HG03565 (cell line): ENCODE data around the gene SMNDC1.
"Not testable (repeated sequence)": the region's sequence is repeated elsewhere in the genome, so short reads cannot be mapped to it uniquely, and the experiment has no call there.

Experiments used
- ATAC-seq: cut with Tn5 transposase; IDR thresholded peaks from one replicate; pipeline ENCODE4 v1.9.1; 2021; ENCODE audit warnings: mild to moderate bottlenecking, moderate library complexity; ENCODE audit not compliant: unreplicated experiment

Gene SMNDC1

DNA sequence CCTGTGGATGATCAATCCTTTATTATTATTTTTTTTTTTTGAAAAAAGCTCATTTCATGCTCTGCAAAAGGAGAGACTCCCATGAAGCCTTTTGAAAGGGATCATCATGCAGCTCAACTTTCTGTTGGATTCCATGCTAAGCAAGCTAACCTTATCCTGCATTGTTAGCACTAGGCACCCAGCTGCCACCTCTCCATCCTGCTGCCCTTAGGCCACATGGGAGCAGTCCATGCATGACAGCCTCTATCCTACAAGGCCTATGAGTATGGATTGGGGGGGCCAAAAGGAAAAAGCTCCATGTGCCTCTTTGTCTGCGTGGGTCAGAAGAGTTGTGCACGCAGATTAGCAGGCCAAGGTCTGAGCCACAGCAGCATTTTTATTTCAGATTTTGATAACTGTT lies 19.2 kb downstream of the SMNDC1 start:
- ATAC-seq = no peak

DNA sequence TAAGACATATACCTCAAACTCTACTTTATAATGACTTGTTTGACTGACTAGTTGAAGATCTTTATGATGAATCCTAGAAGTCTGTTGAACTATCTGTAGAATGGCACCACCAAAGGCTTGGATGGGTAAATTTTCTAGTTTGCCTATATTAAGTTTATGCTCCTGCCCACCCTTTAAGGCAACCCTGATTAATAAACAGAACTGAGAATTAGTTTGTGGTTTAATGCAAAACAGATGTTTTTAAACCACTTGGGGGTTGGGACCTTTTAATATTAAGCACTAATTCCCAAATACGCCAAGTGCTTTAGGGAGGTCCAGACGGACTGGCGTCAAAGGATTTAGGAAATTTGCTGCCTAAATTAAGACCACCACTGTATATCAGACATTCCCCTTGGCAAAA lies 20.5 kb downstream of the SMNDC1 start:
- ATAC-seq = no peak

DNA sequence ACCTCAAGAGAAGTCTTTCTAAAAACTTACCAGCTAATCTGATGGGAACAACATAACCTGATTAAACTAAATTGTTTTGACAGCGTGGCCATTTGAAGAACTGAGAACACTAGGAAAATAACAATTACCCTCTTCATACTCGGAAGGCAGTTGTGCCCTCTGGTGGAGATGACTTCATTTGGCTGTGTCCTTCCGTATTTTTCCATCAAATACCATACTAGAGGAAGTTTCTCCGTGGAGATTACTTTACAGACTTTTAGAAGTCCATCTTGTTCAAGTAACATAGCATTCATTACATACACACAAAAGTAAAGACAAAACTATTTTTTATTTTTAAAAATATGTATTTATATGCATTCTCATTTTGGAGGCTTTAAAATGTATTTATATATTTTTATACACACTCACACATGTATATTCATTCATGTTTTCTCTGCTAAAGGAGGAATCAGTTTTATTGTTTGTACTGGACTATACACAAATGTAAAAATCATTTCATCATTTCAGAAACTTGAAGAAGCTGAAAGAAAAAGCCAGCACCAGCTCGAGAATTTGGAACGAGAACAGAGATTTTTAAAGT lies 25.2 kb downstream of the SMNDC1 start:
- ATAC-seq = no peak

DNA sequence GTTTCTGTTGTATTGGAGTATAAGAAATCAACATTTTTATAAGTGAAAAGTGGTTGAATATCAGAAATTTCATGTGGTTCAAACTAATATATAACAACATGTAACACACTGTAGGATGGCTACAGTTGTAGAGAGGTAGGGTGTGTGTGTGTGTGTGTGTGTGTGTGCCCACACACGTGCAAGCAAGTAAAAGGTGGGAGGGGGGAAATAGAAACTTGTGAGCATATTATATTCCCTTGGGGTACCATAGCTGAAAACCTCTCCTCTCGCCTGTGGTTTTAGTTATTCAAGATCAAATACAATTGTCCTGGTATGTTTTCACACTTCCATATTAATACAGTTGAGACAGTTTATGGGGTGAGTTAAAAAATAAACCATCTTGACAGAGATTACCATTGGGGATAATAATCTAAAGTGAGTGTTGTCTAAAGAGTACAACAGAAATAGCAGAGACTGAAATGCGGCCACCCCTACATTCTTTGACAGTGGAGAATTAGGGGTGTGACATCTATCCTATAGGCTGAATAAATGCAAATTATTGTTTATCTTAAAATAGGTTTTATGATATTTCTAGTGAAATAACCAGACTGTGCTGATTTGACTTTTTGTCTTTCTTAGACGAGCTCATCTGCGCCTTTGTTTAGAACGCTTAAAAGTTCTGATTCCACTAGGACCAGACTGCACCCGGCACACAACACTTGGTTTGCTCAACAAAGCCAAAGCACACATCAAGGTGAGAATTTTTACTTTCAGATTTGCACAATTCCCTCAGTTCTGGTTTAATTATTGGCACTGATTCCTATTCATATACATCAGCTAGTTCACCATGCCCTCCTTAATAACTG lies 25.9 kb downstream of the SMNDC1 start:
- no peak for ATAC-seq

DNA sequence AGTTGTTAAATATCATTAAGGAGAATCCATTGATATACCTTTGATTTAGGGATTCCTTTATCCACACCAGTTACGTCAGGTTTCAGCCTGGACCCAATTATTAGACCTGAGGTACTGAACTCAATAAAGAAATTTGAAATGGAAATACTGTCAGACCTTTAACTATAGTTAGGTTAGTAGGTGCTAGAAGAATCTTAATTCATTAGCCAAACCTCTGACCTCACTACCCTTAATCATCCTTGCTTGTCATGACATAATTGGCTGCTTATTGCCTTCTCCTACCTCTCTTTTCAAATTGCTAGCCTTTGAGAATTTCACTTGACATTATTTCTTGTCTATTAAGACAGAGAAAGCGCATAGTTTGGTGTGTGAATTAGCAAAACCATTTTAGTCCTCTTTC lies 27.1 kb downstream of the SMNDC1 start:
- ATAC-seq = no peak

DNA sequence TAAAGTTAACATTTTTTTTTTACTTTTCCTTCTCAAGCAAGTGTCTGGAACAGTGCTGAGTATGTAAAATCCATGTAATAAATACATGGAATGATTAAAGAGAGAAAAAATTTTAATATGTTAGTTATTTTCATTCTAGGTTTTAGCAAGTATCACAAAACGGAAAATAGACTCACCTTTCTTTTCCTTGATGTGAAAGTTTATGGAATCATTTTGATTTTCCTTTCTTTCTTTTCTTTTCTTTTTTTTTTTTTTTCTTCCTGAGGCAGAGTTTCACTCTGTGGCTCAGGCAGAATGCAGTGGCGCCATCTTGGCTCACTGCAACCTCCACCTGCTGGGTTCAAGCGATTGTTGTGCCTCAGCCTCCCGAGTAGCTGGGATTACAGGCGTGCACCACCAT lies 28.1 kb downstream of the SMNDC1 start:
- ATAC-seq = no peak

DNA sequence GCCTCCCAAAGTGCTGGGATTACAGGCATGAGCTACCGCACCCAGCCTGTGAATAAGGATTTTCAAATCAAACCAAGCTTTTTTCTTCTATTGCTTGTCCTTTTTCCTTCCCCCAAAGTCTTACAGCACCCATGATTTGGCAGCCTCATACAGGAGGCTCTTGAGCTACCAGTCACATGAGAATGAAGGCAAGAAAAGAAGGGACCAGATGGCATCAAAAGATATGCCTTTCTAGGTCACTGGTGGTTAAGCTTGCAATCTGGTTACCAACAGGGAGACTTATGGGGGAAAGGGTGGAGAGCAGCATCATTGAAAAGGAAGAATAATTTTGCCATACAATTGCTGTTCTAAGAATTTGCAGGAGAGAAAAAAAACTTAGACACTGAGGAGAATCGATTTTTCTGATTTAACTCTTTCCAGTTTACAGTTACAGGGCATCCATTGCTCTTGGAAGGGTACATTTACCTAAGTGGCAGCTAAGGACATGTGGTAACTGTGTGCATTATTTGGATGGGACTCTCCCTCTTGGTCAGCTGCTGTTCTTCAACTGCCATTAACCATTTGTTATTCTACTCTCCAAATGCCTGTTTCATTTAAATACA lies 29.5 kb downstream of the SMNDC1 start:
- no peak for ATAC-seq

DNA sequence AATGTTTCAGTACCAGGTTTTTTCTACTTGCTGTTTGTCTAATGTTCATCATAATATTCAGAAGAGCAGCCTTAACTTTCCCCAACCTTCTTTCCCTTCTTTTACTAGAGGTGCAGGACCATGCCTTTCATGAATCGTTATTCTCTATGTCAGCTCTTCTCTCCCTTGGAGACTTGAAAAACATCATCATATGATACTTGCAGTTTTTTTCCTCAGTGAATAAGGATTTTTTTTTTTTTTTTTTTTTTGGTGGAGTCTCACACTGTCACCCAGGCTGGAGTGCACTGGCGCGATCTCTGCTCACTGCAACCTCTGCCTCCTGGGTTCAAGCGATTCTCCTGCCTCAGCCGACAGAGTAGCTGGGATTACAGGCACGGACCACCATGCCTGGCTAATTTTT lies 30.1 kb downstream of the SMNDC1 start:
- no peak for ATAC-seq

DNA sequence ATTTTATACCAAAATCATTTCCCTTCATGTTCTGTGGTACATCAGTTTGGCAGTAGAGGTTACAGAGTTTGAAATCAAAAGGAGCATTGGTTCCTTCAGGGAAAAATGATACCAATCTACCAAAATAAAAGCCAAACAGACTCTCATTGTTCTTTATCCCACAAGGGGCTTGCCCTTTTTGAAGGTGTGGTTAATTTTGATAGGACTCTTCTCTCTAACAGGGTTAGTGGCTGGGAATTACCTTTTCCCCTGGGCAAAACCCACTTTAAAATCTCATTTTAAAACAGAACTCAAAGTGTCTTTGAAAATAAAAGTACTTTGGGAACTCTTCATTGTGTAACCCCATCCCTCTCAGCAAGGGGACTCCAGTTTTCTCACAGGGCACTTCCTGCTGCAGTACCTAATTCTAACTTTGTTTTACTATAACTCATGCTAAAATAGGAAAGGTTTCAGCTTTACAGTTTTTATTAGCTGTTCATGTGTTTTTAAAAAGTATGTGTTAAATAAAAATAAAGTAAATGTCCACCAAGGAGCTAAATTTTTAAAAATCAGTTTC lies 30.6 kb downstream of the SMNDC1 start:
- ATAC-seq = no peak

DNA sequence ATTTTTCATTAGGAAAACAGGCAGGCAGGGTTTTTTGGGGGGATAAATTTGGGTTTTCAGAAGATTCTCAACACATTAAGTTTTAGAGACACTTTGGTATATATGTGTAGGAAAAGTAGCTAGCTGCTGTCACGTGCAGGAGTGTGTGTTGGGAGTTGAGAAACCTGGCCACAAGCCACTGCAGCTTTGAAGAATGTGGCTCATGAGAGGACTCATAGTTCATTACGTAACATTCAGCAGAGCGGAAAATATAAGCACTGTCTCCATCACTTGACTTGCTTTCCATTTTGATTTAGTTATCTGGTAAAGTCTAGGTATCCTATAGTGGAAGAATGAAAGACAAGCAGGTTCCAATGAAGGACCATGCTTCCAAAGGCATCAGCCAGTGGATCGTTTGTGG lies 31.2 kb downstream of the SMNDC1 start:
- ATAC-seq = peak; percentile 35

DNA sequence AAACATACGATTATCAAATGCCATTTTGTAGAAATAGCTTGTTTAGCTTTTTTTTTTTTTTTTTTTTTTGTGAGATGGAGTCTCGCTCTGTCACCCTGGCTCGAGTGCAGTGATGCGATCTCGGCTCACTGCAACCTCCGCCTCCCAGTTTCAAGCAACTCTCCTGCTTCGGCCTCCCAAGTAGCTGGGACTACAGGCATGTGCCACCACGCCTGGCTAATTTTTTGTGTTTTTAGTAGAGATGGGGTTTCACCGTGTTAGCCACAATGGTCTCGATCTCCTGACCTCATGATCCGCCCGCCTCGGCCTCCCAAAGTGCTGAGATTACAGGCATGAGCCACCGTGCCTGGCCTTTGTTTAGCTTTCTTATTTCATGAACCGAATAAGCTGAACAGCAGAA lies 31.7 kb downstream of the SMNDC1 start:
- ATAC-seq = not testable (repeated sequence)

DNA sequence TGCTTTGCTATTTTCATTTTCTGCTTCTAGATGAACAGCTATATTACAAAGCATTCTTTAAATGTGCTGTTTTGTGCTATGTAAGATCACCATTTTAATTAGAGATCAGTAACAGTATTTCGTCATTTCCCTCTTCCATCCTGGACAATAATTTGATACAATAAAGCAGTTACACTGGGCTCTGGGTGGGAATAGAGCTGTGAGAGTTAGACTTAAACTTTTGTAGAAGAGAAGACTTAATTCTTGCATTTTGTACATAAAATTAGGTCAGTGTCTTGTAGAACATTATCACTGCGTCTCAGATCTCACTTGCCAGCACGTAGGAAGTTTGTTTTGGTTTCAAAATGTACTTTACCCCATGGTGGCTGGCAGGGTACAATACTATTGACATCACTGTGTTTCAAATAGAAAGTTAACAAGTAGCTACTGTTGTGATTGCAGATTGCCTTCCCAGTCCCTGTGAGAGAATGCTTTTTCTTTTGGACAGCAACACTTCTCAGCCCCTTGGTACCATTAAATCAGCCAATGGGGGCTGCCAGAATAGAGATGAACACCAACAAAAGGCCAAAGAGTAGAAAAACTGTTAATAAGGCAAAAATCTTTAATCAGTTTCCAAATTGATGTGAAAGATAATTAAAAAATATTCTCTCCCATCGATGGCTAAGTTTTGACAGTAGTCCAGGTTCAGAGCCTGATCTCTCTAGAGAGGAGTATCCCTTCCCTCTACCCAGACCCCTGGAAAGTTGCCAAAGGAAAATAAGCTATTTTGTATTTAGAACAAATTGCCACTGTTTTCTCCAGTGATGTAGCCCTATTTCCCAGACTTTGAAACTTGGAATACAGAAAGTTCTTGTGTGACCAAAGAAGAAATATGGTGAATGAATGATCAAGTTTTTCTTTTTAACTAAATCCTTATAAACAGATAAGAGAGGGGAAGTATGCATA lies 35.1 kb downstream of the SMNDC1 start:
- peak; percentile 53 for ATAC-seq

DNA sequence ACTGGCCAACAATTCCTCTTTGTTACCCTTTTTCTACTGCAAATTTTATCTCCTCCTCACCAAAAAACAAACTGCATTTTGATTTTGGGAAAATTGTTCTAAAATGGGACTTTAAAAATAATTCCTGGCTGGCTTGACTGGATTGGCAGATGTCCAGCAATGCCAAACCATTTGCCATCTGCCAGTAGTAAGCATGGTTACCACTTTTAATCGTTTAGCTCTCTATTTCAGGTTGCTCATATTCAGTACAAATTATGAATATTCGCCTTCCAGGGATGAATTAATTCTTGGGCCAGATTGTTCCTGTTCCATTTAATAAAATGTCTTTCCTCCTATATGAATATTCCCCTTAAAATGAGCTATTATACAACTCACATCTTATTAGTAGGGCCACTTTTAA lies 35.7 kb downstream of the SMNDC1 start:
- no peak for ATAC-seq

DNA sequence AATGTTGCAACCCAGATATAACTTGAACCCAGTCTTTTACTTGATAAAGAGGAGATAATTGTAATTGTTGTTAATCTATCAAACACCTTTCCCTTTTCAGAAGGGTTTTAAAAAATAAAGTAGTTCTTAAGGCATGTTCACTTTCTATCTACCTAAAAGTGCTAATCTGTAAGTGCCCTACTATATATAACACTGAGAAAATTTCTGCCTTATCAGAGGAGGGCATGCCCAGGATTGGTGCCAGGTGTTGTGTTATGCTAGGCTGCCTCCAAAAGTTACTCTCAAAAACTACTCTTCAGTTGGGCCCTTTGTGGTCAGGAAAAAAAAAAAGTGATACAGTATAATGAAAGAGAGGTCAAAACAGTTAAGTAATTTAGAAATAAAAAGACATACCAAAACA lies 36.3 kb downstream of the SMNDC1 start:
- ATAC-seq = no peak

DNA sequence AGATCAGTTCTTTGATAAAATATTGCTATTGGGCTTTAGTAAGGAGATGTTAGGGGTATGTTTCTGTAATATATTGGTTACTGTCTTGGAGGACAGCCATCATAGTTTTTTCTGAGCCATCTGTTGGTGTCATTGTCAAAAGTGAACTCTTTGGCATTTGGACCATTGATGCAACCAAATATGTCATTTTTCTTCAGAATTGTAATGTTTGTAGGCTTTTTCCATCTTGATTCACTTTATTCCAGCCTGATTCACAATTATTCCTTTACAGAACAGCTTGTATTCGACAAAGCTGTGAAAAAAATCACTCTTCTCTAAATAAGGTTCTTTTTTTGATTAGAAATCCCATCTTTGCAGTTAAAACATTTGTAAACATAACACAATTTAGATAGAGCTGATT lies 37.4 kb downstream of the SMNDC1 start:
- no peak for ATAC-seq

DNA sequence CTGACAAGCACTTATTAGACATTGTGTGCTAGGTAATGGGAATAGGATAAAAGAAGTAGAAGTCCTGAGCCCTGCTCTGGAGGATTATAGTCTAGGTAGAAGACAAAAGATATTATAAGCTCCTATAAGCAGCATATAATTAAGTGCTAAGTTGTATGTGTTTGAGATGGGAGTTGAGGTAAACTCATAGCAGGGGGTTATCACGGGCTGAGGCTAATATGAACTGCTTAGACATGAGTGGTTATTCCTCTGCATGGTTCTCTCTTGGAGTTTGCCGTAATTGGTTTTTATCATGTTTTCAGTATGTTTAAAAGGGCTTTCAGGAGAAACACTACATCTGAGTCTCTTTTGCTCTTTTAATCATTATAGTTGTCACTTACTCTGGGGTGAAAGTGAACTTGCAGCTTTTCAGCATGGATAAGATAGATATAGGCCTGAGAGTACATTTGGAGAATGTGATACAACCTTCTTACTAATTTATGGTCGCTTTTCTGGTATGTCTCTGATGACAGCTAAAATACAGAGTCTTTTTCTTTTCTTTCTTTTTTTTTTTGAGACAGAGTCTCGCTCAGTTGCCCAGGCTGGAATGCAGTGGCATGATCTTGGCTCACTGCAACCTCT lies 39.0 kb downstream of the SMNDC1 start:
- ATAC-seq = no peak

DNA sequence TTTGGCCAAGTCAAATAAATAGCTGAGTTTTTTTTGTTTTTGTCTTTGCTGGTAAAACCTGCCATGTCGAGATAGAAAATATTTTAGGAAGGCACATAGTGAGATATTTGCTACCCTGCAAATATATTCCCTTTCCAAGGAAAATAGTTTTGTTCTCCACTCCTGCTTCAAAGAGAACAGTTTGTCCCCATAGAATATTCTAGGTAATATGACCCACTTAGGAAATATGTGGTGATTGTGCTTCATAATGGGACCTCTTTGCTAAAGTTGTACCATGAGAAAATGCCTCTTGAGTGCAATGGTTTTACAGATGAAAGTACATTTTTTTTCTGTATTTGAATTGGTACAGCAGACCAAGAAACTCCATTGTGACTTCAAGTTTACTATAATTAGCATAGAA lies 41.6 kb downstream of the SMNDC1 start:
- ATAC-seq = no peak

DNA sequence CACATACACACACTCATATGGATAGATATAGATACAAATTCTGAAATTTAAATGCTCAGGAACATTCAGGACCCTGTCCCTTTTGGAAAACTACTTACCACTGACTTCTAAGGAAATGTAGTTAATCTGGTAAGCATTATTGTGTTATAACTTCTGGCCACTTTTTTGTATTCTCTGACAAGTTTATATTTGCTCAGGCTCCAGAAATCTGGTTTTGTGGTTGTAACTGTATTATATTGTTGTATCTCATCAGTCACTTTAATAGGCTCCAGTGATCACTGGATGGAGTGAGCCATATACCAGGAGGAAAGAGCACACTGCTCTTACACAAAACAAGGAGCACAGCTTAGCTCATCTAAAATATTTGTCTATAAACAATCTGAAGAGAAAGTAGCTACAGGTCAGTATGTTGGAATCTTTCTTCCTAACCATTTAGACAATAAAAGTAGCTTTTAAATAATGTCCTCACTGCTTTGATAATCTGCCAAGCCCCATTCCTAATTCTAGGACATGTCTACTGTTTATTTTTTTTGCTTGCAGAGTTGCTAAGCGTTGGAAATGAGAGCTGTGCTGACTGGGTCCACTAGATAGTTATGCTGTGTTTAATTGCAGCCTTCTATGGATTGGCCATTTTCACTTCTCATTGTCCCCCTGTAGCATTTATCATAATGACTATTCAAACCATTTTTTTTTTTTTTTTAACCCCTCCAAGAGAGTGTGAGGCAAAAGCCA lies 43.8 kb downstream of the SMNDC1 start:
- no peak for ATAC-seq

DNA sequence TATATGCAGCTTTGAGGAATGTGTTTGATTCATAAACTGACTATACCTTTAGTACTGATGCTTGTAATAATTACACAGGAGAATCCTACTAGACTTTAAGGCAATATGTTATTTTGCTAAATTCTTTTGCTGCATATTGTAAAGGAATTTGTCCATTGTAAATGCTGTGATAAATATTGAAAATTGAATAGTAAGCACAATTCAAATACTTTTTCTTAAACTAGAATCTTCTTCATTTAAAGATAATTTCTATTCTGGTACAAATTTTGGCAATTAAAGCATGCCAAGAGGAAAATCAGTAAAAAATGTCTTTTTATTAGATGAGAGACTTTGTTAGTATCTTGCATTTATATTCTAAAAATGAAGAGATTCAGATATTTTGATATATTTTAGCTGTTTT lies 45.4 kb downstream of the SMNDC1 start:
- ATAC-seq = no peak

DNA sequence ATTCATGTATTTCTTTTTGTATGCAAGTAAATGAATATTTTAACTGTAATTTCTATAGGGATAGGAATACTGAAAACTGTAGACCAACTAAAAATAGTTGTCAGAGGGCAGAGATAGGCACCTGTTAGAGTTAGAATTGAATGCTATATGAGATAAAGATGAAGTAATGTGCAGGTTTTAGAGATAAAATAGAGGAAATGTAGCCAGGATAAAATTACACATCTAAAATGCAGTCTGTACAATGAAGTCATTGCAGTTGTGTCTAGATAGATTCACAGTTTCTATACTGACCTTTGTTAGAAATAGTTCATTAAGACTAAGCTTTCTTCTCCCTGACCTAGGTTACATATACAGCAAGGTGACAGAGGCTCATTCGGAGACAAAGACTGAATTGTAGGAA lies 46.2 kb downstream of the SMNDC1 start:
- no peak for ATAC-seq
